ENCODE results near the gene CCDC85A.

CCDC85A gene

GRCh38 chr2:56179931-56180330 is 3.9 kb upstream of the CCDC85A start:
- DNase-seq (ENCODE audit: low read depth), result no peak
- no peak for TF ChIP-seq CTCF (IDR thresholded peaks at IDR 0.05; ENCODE audit: control insufficient read depth, extremely low read depth, insufficient read depth)
- H3K4me3 ChIP-seq (ENCODE audit: low read depth, low read length), result no peak overlapping the region

DNA sequence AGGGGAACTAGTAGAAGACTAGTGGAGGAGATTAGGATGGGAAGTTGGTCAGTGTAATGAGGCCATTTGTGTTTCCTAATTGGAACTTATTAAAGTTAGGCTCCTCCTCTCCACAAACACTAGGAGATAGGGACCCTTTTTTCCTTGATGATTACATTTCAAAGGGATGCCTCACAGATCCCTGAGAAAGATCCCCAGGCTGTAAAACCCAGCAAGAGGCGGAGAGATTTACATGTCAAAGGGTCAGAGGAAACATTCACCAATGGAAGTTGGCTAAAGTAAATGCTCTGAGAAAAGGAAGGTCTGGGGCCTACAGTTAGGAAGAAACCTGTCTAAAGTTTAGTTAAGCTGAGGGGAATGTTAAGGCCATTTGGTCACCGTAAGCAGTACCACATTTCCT is 1.4 kb upstream of the CCDC85A start:
- no peak for TF ChIP-seq CTCF (IDR thresholded peaks at IDR 0.05; ENCODE audit: control insufficient read depth, extremely low read depth, insufficient read depth)
- H3K4me3 ChIP-seq (ENCODE audit: low read depth, low read length), result no peak overlapping the region
- DNase-seq (ENCODE audit: low read depth), result no peak

DNA sequence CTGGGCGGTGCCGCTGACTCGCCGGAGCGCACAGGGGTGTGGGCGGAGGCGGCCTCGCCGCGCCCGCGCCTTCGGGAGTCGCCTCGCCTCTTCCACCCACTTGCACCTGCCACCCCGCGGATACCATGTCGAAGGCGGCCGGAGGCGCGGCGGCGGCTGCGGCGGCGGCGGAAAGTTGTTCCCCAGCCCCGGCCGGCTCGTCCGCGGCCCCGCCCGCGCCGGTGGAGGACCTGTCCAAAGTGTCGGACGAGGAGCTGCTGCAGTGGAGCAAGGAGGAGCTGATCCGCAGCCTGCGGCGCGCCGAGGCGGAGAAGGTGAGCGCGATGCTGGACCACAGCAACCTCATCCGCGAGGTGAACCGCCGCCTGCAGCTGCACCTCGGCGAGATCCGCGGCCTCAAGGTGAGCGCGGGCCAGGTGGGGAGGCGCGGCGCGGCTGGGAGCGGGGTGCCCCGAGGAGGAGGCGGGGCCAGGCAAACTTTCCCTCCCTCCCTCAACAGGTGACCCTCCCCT is 766 bp downstream of the CCDC85A start:
- DNase-seq (ENCODE audit: low read depth), result no peak
- TF ChIP-seq CTCF (IDR thresholded peaks at IDR 0.05; ENCODE audit: control insufficient read depth, extremely low read depth, insufficient read depth), result no peak
- peak overlapping the region; percentile 41 for H3K4me3 ChIP-seq (ENCODE audit: low read depth, low read length)

GRCh38 chr2:56185101-56185581 is 1.4 kb downstream of the CCDC85A start:
- DNase-seq (ENCODE audit: low read depth), result no peak
- TF ChIP-seq CTCF (IDR thresholded peaks at IDR 0.05; ENCODE audit: control insufficient read depth, extremely low read depth, insufficient read depth), result 0 out of 2 replicates have a peak, but pooled peaks have one; percentile 1
- H3K4me3 ChIP-seq (ENCODE audit: low read depth, low read length), result peak overlapping the region; percentile 41

DNA sequence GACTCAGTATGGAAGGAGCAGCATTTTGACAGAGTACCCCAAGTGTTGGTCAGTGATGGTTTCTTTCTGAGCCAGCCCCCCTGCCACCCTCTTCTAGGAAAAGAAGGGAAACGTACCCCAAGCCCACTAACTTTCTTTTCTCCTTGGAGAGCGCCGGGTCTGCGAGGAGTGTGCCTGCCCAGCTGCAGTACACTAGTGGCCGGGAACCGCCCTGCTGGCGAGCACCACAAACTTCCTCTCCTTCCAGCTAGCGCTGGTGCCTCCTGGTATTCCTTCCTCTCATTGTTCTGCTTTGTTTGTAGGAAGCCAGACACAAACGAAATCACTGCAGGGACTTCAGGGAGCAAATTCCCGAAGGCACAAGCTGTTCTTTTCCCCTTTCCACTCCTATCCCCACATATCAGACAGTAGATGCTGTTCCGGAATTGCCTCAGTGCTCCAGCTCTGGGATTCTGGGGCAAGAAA is 1.8 kb downstream of the CCDC85A start:
- no peak for TF ChIP-seq CTCF (IDR thresholded peaks at IDR 0.05; ENCODE audit: control insufficient read depth, extremely low read depth, insufficient read depth)
- DNase-seq (ENCODE audit: low read depth), result no peak
- peak overlapping the region; percentile 41 for H3K4me3 ChIP-seq (ENCODE audit: low read depth, low read length)

GRCh38 chr2:56191617-56192016 is 7.8 kb downstream of the CCDC85A start:
- peak; percentile 80 for TF ChIP-seq CTCF (IDR thresholded peaks at IDR 0.05; ENCODE audit: control insufficient read depth, extremely low read depth, insufficient read depth)
- peak; percentile 40 for DNase-seq (ENCODE audit: low read depth)

More at GRCh38 chr2:56191617-56192016, 7.8 kb downstream of the CCDC85A start:
- H3K4me3 ChIP-seq (ENCODE audit: low read depth, low read length), result no peak overlapping the region

Data from LNCaP clone FGC (cell line).